Fibroblast of lung (primary cell): ENCODE data around the gene CLUH. TPM values are rescaled to one million over a fixed set of nuclear protein-coding genes. Genes with fewer than 3 reads are reported as not detected.
A peak's percentile ranks its signal among the peaks of the same experiment; 100 is the strongest.

Experiments used
- DNase-seq, 2 donors: peaks; one replicate each; pipeline versions ENCODE4 v3.0.0 to v3.0.0-alpha.2; 2010; ENCODE audit warnings: low read depth in 2 of 2
- H2AFZ ChIP-seq: 2 replicates; pipeline ENCODE4 v1.5.1; 2012; ENCODE audit warnings: low read length, control low read depth, inconsistent platforms
- H3K27ac ChIP-seq: 2 replicates; pipeline ENCODE4 v1.5.1; 2011; ENCODE audit warnings: low read length, control low read depth; ENCODE audit not compliant: insufficient read depth
- H3K27me3 ChIP-seq: 2 replicates; pipeline ENCODE4 v1.5.1; 2011; ENCODE audit warnings: mild to moderate bottlenecking, low read length; ENCODE audit not compliant: control insufficient read depth, insufficient read depth
- H3K36me3 ChIP-seq: 2 replicates; pipeline ENCODE4 v1.5.1; 2011; ENCODE audit warnings: low read length; ENCODE audit not compliant: control insufficient read depth, insufficient read depth
- H3K4me1 ChIP-seq: 2 replicates; pipeline ENCODE4 v1.5.1; 2011; ENCODE audit warnings: low read length; ENCODE audit not compliant: control insufficient read depth, insufficient read depth; ENCODE audit errors: extremely low read depth
- H3K4me2 ChIP-seq: 2 replicates; pipeline ENCODE4 v1.5.1; 2011; ENCODE audit warnings: low read length, control low read depth; ENCODE audit not compliant: insufficient read depth; ENCODE audit errors: extremely low read depth
- H3K4me3 ChIP-seq, 4 experiments: fragments of 200-600 bp in 1 of 4; sonication (generic) in 1 of 4; replicated peaks in 1 of 4; 2 replicates each; pipeline ENCODE4 v1.5.1; 2011 to 2016; ENCODE audit warnings: low read length in 4 of 4, low read depth in 3 of 4, mild to moderate bottlenecking in 3 of 4, control low read depth in 2 of 4, inconsistent platforms in 1 of 4, mixed read lengths in 1 of 4; ENCODE audit not compliant: insufficient read depth in 1 of 4; ENCODE audit errors: control extremely low read depth in 1 of 4
- H3K79me2 ChIP-seq: 2 replicates; pipeline ENCODE4 v1.5.1; 2012; ENCODE audit warnings: mild to moderate bottlenecking, low read length, inconsistent platforms; ENCODE audit not compliant: control insufficient read depth, insufficient read depth
- H3K9ac ChIP-seq: 2 replicates; pipeline ENCODE4 v1.5.1; 2011; ENCODE audit warnings: mild to moderate bottlenecking, low read length, control low read depth; ENCODE audit not compliant: insufficient read depth
- H3K9me3 ChIP-seq: 2 replicates; pipeline ENCODE4 v1.5.1; 2012; ENCODE audit warnings: low read depth, low read length; ENCODE audit not compliant: control insufficient read depth, insufficient read depth
- H4K20me1 ChIP-seq: 2 replicates; pipeline ENCODE4 v1.5.1; 2011; ENCODE audit warnings: low read length; ENCODE audit not compliant: control insufficient read depth, insufficient read depth; ENCODE audit errors: extremely low read depth
- CTCF ChIP-seq, 2 donors: IDR thresholded peaks in 1 of 2; conservative IDR thresholded peaks in 1 of 2; 1 replicate in 1 of 2; 2 replicates in 1 of 2; pipeline ENCODE4 v1.5.1; 2011 to 2012; ENCODE audit warnings: low read length in 2 of 2, control low read depth in 1 of 2, inconsistent platforms in 1 of 2, low read depth in 1 of 2, mild to moderate bottlenecking in 1 of 2
- EZH2 ChIP-seq: IDR thresholded peaks from 2 replicates; pipeline ENCODE4 v1.5.1; 2012; ENCODE audit warnings: low read length, control low read depth, mild to moderate bottlenecking; ENCODE audit errors: missing control alignments
- polyA plus RNA-seq, 2 donors: library from polyadenylated mRNA; depleted of rRNA in 1 of 2; stranded (reverse) in 1 of 2; unstranded in 1 of 2; fragments of >200 nt; gene quantifications; 2 replicates each; pipeline ENCODE4 v1.2.1, GENCODE V29; 2011 to 2012; ENCODE audit warnings: missing spikeins in 1 of 2
- total RNA-seq: library from RNA; depleted of rRNA; stranded (reverse); fragments of >200 nt; gene quantifications from 2 replicates; pipeline ENCODE4 v1.2.1, GENCODE V29; 2014

The CLUH gene
- total and polyA plus RNA-seq, 2 donors (not counting 1 experiment from before 2014, with no cell fraction given): 10.5 to 29.4 TPM

- no peaks in the 10 kb centered on the region for H3K9me3 ChIP-seq
- H3K27ac ChIP-seq: no peak overlapping the region
- H3K9ac ChIP-seq: no peak overlapping the region
- H3K27me3 ChIP-seq: no peaks in the 10 kb centered on the region
- TF ChIP-seq CTCF (conservative IDR thresholded peaks at IDR 0.05 in 1 of 2, IDR thresholded peaks at IDR 0.05 in 1 of 2; ENCODE audit: low read depth in 1 of 2, low read length in 2 of 2): no peak
- TF ChIP-seq EZH2: no peak
- H3K36me3 ChIP-seq: peaks cover under 1% of the 10 kb centered on the region
- peaks cover 70% of the 10 kb centered on the region for H3K79me2 ChIP-seq
- H4K20me1 ChIP-seq: peaks cover 3% of the 10 kb centered on the region
- H3K4me1 ChIP-seq: peaks cover 19% of the 10 kb centered on the region
- peak overlapping the region in 1 of 4 experiments; percentile 28 for H3K4me3 ChIP-seq
- H2AFZ ChIP-seq: no peak overlapping the region
- DNase-seq: no peak
- H3K4me2 ChIP-seq: no peak overlapping the region
Measured at GRCh38 chr17:2709183-2709661, 2.3 kb downstream of the CLUH start.

GRCh38 chr17:2708585-2709182, 2.9 kb downstream of the CLUH start:
- H3K4me2 ChIP-seq: no peak overlapping the region
- no peak for DNase-seq
- H2AFZ ChIP-seq: no peak overlapping the region
- no peak overlapping the region for H3K27ac ChIP-seq
- no peak overlapping the region for H3K4me3 ChIP-seq
- no peaks in the 10 kb centered on the region for H3K27me3 ChIP-seq
- H3K79me2 ChIP-seq: peaks cover 74% of the 10 kb centered on the region
- peaks cover 3% of the 10 kb centered on the region for H4K20me1 ChIP-seq
- peaks cover 19% of the 10 kb centered on the region for H3K4me1 ChIP-seq
- no peaks in the 10 kb centered on the region for H3K9me3 ChIP-seq
- TF ChIP-seq CTCF (conservative IDR thresholded peaks at IDR 0.05 in 1 of 2, IDR thresholded peaks at IDR 0.05 in 1 of 2; ENCODE audit: low read depth in 1 of 2, low read length in 2 of 2) (no peak), EZH2 (no peak)
- no peak overlapping the region for H3K9ac ChIP-seq
- H3K36me3 ChIP-seq: peaks cover 3% of the 10 kb centered on the region

GRCh38 chr17:2707721-2708584, 3.6 kb downstream of the CLUH start:
- Histone ChIP-seq H3K9ac (peak overlapping the region; percentile 16), H3K4me1 (peaks cover 19% of the 10 kb centered on the region), H4K20me1 (peaks cover 3% of the 10 kb centered on the region), H3K4me3 (no peak overlapping the region), H3K27me3 (no peaks in the 10 kb centered on the region), H2AFZ (no peak overlapping the region), H3K9me3 (no peaks in the 10 kb centered on the region), H3K27ac (no peak overlapping the region), H3K4me2 (peak overlapping the region; percentile 44), H3K79me2 (peaks cover 74% of the 10 kb centered on the region), H3K36me3 (peaks cover 4% of the 10 kb centered on the region)
- TF ChIP-seq CTCF (conservative IDR thresholded peaks at IDR 0.05 in 1 of 2, IDR thresholded peaks at IDR 0.05 in 1 of 2; ENCODE audit: low read depth in 1 of 2, low read length in 2 of 2) (peak; percentile 23 to 49), EZH2 (no peak)
- DNase-seq: peak in 1 of 2 donors; percentile 31
